ENCODE results near the gene LZTR1. TPM values are rescaled to one million over a fixed set of nuclear protein-coding genes. Genes with fewer than 3 reads are reported as not detected.
"Not testable (repeated sequence)": the region's sequence is repeated elsewhere in the genome, so short reads cannot be mapped to it uniquely, and the experiment has no call there.

LZTR1 gene
- total RNA-seq, 1 experiment from 2014 or later = 39.9 TPM

- Histone ChIP-seq H3K27ac (no peak overlapping the region), H3K4me1 (peaks cover 10% of the 10 kb centered on the region), H3K9me3 (replicated peaks) (no peaks in the 10 kb centered on the region), H3K36me3 (peaks cover 9% of the 10 kb centered on the region), H3K4me3 (no peak overlapping the region), H3K27me3 (no peaks in the 10 kb centered on the region)
- no peak for DNase-seq
Measured at GRCh38 chr22:20999350-21000206, 17.5 kb downstream of the LZTR1 start.

- H3K27me3 ChIP-seq = no peaks in the 10 kb centered on the region
- H3K4me1 ChIP-seq = peaks cover 10% of the 10 kb centered on the region
- H3K27ac ChIP-seq = peak overlapping the region; percentile 98
- peak overlapping the region; percentile 90 for H3K4me3 ChIP-seq
- DNase-seq = no peak
- peaks cover 10% of the 10 kb centered on the region for H3K36me3 ChIP-seq
- H3K9me3 ChIP-seq (replicated peaks) = no peaks in the 10 kb centered on the region
Measured at GRCh38 chr22:21000207-21000986, 18.3 kb downstream of the LZTR1 start.

GRCh38 chr22:21000987-21001600 lies 19.0 kb downstream of the LZTR1 start:
- peaks cover 13% of the 10 kb centered on the region for H3K36me3 ChIP-seq
- H3K27ac ChIP-seq = peak overlapping the region; percentile 98
- H3K4me1 ChIP-seq = peaks cover 10% of the 10 kb centered on the region
- H3K4me3 ChIP-seq = peak overlapping the region; percentile 90
- H3K27me3 ChIP-seq = no peaks in the 10 kb centered on the region
- DNase-seq = peak in 1 of 2 experiments; percentile 47
- no peaks in the 10 kb centered on the region for H3K9me3 ChIP-seq (replicated peaks)

- H3K27ac ChIP-seq = peak within 1 kb of the TSS; percentile 98
- H3K27me3 ChIP-seq = no peaks in the 10 kb centered on the region
- H3K4me1 ChIP-seq = peaks cover 10% of the 10 kb centered on the region
- peaks cover 17% of the 10 kb centered on the region for H3K36me3 ChIP-seq
- H3K4me3 ChIP-seq = peak within 1 kb of the TSS; percentile 90
- H3K9me3 ChIP-seq (replicated peaks) = no peaks in the 10 kb centered on the region
- peak; percentile 97 for DNase-seq
Measured at GRCh38 chr22:21001601-21002325, 19.7 kb downstream of the LZTR1 start, which contains the start of gene THAP7. Gene THAP7, minus strand, starts transcription at chr22:21002118. Its CDS starts 207 bp downstream, at chr22:21001911.

- H3K4me1 ChIP-seq = peaks cover 10% of the 10 kb centered on the region
- no peaks in the 10 kb centered on the region for H3K9me3 ChIP-seq (replicated peaks)
- peaks cover 30% of the 10 kb centered on the region for H3K36me3 ChIP-seq
- H3K27ac ChIP-seq = no peak overlapping the region
- no peak for DNase-seq
- no peak overlapping the region for H3K4me3 ChIP-seq
- no peaks in the 10 kb centered on the region for H3K27me3 ChIP-seq
Measured at GRCh38 chr22:21003782-21004181, 21.7 kb downstream of the LZTR1 start.

- peaks cover 25% of the 10 kb centered on the region for H3K36me3 ChIP-seq
- not testable (repeated sequence) for DNase-seq; H3K4me1 ChIP-seq; H3K27me3 ChIP-seq; H3K4me3 ChIP-seq; H3K27ac ChIP-seq; H3K9me3 ChIP-seq (replicated peaks)
Measured at GRCh38 chr22:21009208-21009607, 27.1 kb downstream of the LZTR1 start.

GRCh38 chr22:21009638-21010425 lies 27.7 kb downstream of the LZTR1 start:
- H3K4me3 ChIP-seq = no peak overlapping the region
- H3K4me1 ChIP-seq = peaks cover 9% of the 10 kb centered on the region; the same call in 1 of the 2 replicates
- H3K27ac ChIP-seq = no peak overlapping the region
- H3K36me3 ChIP-seq = peaks cover 25% of the 10 kb centered on the region
- H3K27me3 ChIP-seq = no peaks in the 10 kb centered on the region
- DNase-seq = peak; percentile 47 to 64
- H3K9me3 ChIP-seq (replicated peaks) = no peaks in the 10 kb centered on the region

- Histone ChIP-seq H3K27me3 (no peaks in the 10 kb centered on the region), H3K36me3 (peaks cover 22% of the 10 kb centered on the region), H3K9me3 (replicated peaks) (no peaks in the 10 kb centered on the region), H3K4me1 (peaks cover 9% of the 10 kb centered on the region; the same call in 1 of the 2 replicates), H3K4me3 (no peak overlapping the region), H3K27ac (no peak overlapping the region)
- no peak for DNase-seq
Measured at GRCh38 chr22:21010426-21011113, 28.5 kb downstream of the LZTR1 start.

GRCh38 chr22:21012446-21013407 lies 30.6 kb downstream of the LZTR1 start:
- peak overlapping the region; percentile 95; the same call in 1 of the 2 replicates for H3K27ac ChIP-seq

GRCh38 chr22:21013657-21014201 lies 31.6 kb downstream of the LZTR1 start:
- Histone ChIP-seq H3K27me3 (no peaks in the 10 kb centered on the region), H3K4me1 (peaks cover 17% of the 10 kb centered on the region; the same call in 1 of the 2 replicates), H3K36me3 (peaks cover 4% of the 10 kb centered on the region; the same call in 1 of the 2 replicates), H3K27ac (peak overlapping the region; percentile 95), H3K4me3 (peak overlapping the region; percentile 76), H3K9me3 (replicated peaks) (no peaks in the 10 kb centered on the region)
- no peak for DNase-seq

More at GRCh38 chr22:21012446-21013407, 30.6 kb downstream of the LZTR1 start:
- Histone ChIP-seq H3K36me3 (peaks cover 10% of the 10 kb centered on the region; the same call in 1 of the 2 replicates), H3K27me3 (no peaks in the 10 kb centered on the region), H3K4me1 (peaks cover 17% of the 10 kb centered on the region; the same call in 1 of the 2 replicates), H3K9me3 (replicated peaks) (no peaks in the 10 kb centered on the region), H3K4me3 (peak overlapping the region; percentile 76)
- no peak for DNase-seq

GRCh38 chr22:21014202-21014725 lies 32.2 kb downstream of the LZTR1 start:
- no peaks in the 10 kb centered on the region for H3K27me3 ChIP-seq
- peak overlapping the region; percentile 76 for H3K4me3 ChIP-seq
- H3K27ac ChIP-seq = peak overlapping the region; percentile 95
- H3K4me1 ChIP-seq = peaks cover 17% of the 10 kb centered on the region; the same call in 1 of the 2 replicates
- 0 out of 2 replicates have a peak, but pooled peaks cover 3% of the 10 kb centered on the region for H3K36me3 ChIP-seq
- peak; percentile 98 for DNase-seq
- H3K9me3 ChIP-seq (replicated peaks) = no peaks in the 10 kb centered on the region
